ENCODE data around the gene LZTS2.

The LZTS2 gene

GRCh38 chr10:101000915-101001658 is 1.5 kb downstream of the LZTS2 start:
- peak overlapping the region; percentile 56 to 79 for H3K4me3 ChIP-seq (ENCODE audit: low read depth in 1 of 2, low read length in 2 of 2)
- no peaks in the 10 kb centered on the region for H3K9me3 ChIP-seq (ENCODE audit: low read length)
- H3K4me1 ChIP-seq (ENCODE audit: insufficient read depth, low read length), result peaks cover 37% of the 10 kb centered on the region
- H3K9ac ChIP-seq (ENCODE audit: low read length), result peak overlapping the region; percentile 94
- peaks cover 30% of the 10 kb centered on the region for H3K36me3 ChIP-seq (ENCODE audit: insufficient read depth, low read length)
- no peaks in the 10 kb centered on the region for H3K27me3 ChIP-seq (ENCODE audit: control insufficient read depth in 1 of 2, insufficient read depth in 2 of 2, low read length in 2 of 2)
- H3K27ac ChIP-seq (ENCODE audit: low read depth, low read length), result peak overlapping the region; percentile 65

GRCh38 chr10:101001659-101002035 is 2.0 kb downstream of the LZTS2 start:
- peak overlapping the region in 1 of 2 donors; percentile 79 for H3K4me3 ChIP-seq (ENCODE audit: low read depth in 1 of 2, low read length in 2 of 2)
- peak overlapping the region; percentile 65 for H3K27ac ChIP-seq (ENCODE audit: low read depth, low read length)
- peaks cover 32% of the 10 kb centered on the region for H3K36me3 ChIP-seq (ENCODE audit: insufficient read depth, low read length)
- no peaks in the 10 kb centered on the region for H3K27me3 ChIP-seq (ENCODE audit: control insufficient read depth in 1 of 2, insufficient read depth in 2 of 2, low read length in 2 of 2)
- H3K9me3 ChIP-seq (ENCODE audit: low read length), result no peaks in the 10 kb centered on the region
- H3K4me1 ChIP-seq (ENCODE audit: insufficient read depth, low read length), result peaks cover 35% of the 10 kb centered on the region
- peak overlapping the region; percentile 94 for H3K9ac ChIP-seq (ENCODE audit: low read length)

- H3K4me3 ChIP-seq (ENCODE audit: low read depth in 1 of 2, low read length in 2 of 2), result peak overlapping the region in 1 of 2 donors; percentile 79
- peaks cover 35% of the 10 kb centered on the region for H3K4me1 ChIP-seq (ENCODE audit: insufficient read depth, low read length)
Measured at GRCh38 chr10:101002456-101002855, 2.8 kb downstream of the LZTS2 start.

GRCh38 chr10:101003639-101004206 is 4.1 kb downstream of the LZTS2 start:
- H3K4me3 ChIP-seq (ENCODE audit: low read depth in 1 of 2, low read length in 2 of 2), result no peak overlapping the region
- peaks cover 32% of the 10 kb centered on the region for H3K36me3 ChIP-seq (ENCODE audit: insufficient read depth, low read length)
- H3K9ac ChIP-seq (ENCODE audit: low read length), result no peak overlapping the region
- no peaks in the 10 kb centered on the region for H3K9me3 ChIP-seq (ENCODE audit: low read length)
- peaks cover 40% of the 10 kb centered on the region for H3K4me1 ChIP-seq (ENCODE audit: insufficient read depth, low read length)
- H3K27ac ChIP-seq (ENCODE audit: low read depth, low read length), result peak overlapping the region; percentile 19
- H3K27me3 ChIP-seq (ENCODE audit: control insufficient read depth in 1 of 2, insufficient read depth in 2 of 2, low read length in 2 of 2), result no peaks in the 10 kb centered on the region

More at GRCh38 chr10:101002456-101002855, 2.8 kb downstream of the LZTS2 start:
- Histone ChIP-seq H3K9me3 (ENCODE audit: low read length) (no peaks in the 10 kb centered on the region), H3K9ac (ENCODE audit: low read length) (peak overlapping the region; percentile 94), H3K27me3 (ENCODE audit: control insufficient read depth in 1 of 2, insufficient read depth in 2 of 2, low read length in 2 of 2) (no peaks in the 10 kb centered on the region), H3K36me3 (ENCODE audit: insufficient read depth, low read length) (peaks cover 32% of the 10 kb centered on the region), H3K27ac (ENCODE audit: low read depth, low read length) (peak overlapping the region; percentile 65)

- H3K36me3 ChIP-seq (ENCODE audit: insufficient read depth, low read length), result peaks cover 32% of the 10 kb centered on the region
- H3K4me3 ChIP-seq (ENCODE audit: low read depth in 1 of 2, low read length in 2 of 2), result no peak overlapping the region
- H3K27ac ChIP-seq (ENCODE audit: low read depth, low read length), result no peak overlapping the region
- H3K9ac ChIP-seq (ENCODE audit: low read length), result no peak overlapping the region
- H3K27me3 ChIP-seq (ENCODE audit: control insufficient read depth in 1 of 2, insufficient read depth in 2 of 2, low read length in 2 of 2), result no peaks in the 10 kb centered on the region
- H3K4me1 ChIP-seq (ENCODE audit: insufficient read depth, low read length), result peaks cover 38% of the 10 kb centered on the region
- no peaks in the 10 kb centered on the region for H3K9me3 ChIP-seq (ENCODE audit: low read length)
Measured at GRCh38 chr10:101005361-101005760, 5.8 kb downstream of the LZTS2 start.

GRCh38 chr10:101005869-101006567 is 6.4 kb downstream of the LZTS2 start:
- Histone ChIP-seq H3K27me3 (ENCODE audit: control insufficient read depth in 1 of 2, insufficient read depth in 2 of 2, low read length in 2 of 2) (no peaks in the 10 kb centered on the region), H3K4me3 (ENCODE audit: low read depth in 1 of 2, low read length in 2 of 2) (no peak overlapping the region), H3K4me1 (ENCODE audit: insufficient read depth, low read length) (peaks cover 32% of the 10 kb centered on the region), H3K9me3 (ENCODE audit: low read length) (no peaks in the 10 kb centered on the region), H3K27ac (ENCODE audit: low read depth, low read length) (no peak overlapping the region), H3K9ac (ENCODE audit: low read length) (no peak overlapping the region), H3K36me3 (ENCODE audit: insufficient read depth, low read length) (peaks cover 32% of the 10 kb centered on the region)

GRCh38 chr10:101006593-101007098 is 7.0 kb downstream of the LZTS2 start:
- peaks cover 32% of the 10 kb centered on the region for H3K36me3 ChIP-seq (ENCODE audit: insufficient read depth, low read length)
- H3K4me1 ChIP-seq (ENCODE audit: insufficient read depth, low read length), result peaks cover 26% of the 10 kb centered on the region
- H3K27ac ChIP-seq (ENCODE audit: low read depth, low read length), result peak overlapping the region; percentile 58
- no peak overlapping the region for H3K9ac ChIP-seq (ENCODE audit: low read length)
- H3K4me3 ChIP-seq (ENCODE audit: low read depth in 1 of 2, low read length in 2 of 2), result no peak overlapping the region
- H3K27me3 ChIP-seq (ENCODE audit: control insufficient read depth in 1 of 2, insufficient read depth in 2 of 2, low read length in 2 of 2), result no peaks in the 10 kb centered on the region
- H3K9me3 ChIP-seq (ENCODE audit: low read length), result no peaks in the 10 kb centered on the region

GRCh38 chr10:101007099-101007711 is 7.6 kb downstream of the LZTS2 start:
- Histone ChIP-seq H3K4me3 (ENCODE audit: low read depth in 1 of 2, low read length in 2 of 2) (no peak overlapping the region), H3K36me3 (ENCODE audit: insufficient read depth, low read length) (peaks cover 32% of the 10 kb centered on the region), H3K9me3 (ENCODE audit: low read length) (no peaks in the 10 kb centered on the region), H3K4me1 (ENCODE audit: insufficient read depth, low read length) (peaks cover 23% of the 10 kb centered on the region), H3K27ac (ENCODE audit: low read depth, low read length) (peak overlapping the region; percentile 58), H3K27me3 (ENCODE audit: control insufficient read depth in 1 of 2, insufficient read depth in 2 of 2, low read length in 2 of 2) (no peaks in the 10 kb centered on the region), H3K9ac (ENCODE audit: low read length) (no peak overlapping the region)

GRCh38 chr10:101007915-101008822 is 8.6 kb downstream of the LZTS2 start:
- H3K36me3 ChIP-seq (ENCODE audit: insufficient read depth, low read length), result peaks cover 26% of the 10 kb centered on the region
- no peaks in the 10 kb centered on the region for H3K9me3 ChIP-seq (ENCODE audit: low read length)
- peak overlapping the region; percentile 35 for H3K9ac ChIP-seq (ENCODE audit: low read length)
- H3K4me3 ChIP-seq (ENCODE audit: low read depth in 1 of 2, low read length in 2 of 2), result no peak overlapping the region
- H3K27ac ChIP-seq (ENCODE audit: low read depth, low read length), result peak overlapping the region; percentile 25
- H3K4me1 ChIP-seq (ENCODE audit: insufficient read depth, low read length), result peaks cover 22% of the 10 kb centered on the region
- H3K27me3 ChIP-seq (ENCODE audit: control insufficient read depth in 1 of 2, insufficient read depth in 2 of 2, low read length in 2 of 2), result no peaks in the 10 kb centered on the region

- peaks cover 18% of the 10 kb centered on the region for H3K36me3 ChIP-seq (ENCODE audit: insufficient read depth, low read length)
- H3K4me3 ChIP-seq (ENCODE audit: low read depth in 1 of 2, low read length in 2 of 2), result no peak overlapping the region
- no peaks in the 10 kb centered on the region for H3K9me3 ChIP-seq (ENCODE audit: low read length)
- peaks cover 27% of the 10 kb centered on the region for H3K4me1 ChIP-seq (ENCODE audit: insufficient read depth, low read length)
- H3K9ac ChIP-seq (ENCODE audit: low read length), result no peak overlapping the region
- H3K27ac ChIP-seq (ENCODE audit: low read depth, low read length), result peak overlapping the region; percentile 6
- no peaks in the 10 kb centered on the region for H3K27me3 ChIP-seq (ENCODE audit: control insufficient read depth in 1 of 2, insufficient read depth in 2 of 2, low read length in 2 of 2)
Measured at GRCh38 chr10:101008823-101009423, 9.3 kb downstream of the LZTS2 start.

Measured in muscle layer of colon (tissue), 2 donors.